Neural cell (in vitro differentiated cells): ENCODE data around the gene IL17REL. TPM values are rescaled to one million over a fixed set of nuclear protein-coding genes. Genes with fewer than 3 reads are reported as not detected.

Experiments
- H2AFZ ChIP-seq: fragments of 200-600, 300-800 bp; sonication (generic), shearing (Covaris generic); 2 replicates; pipeline ENCODE4 v1.6.0; 2014; ENCODE audit warnings: low read depth, mild to moderate bottlenecking, antibody characterized with exemption, low read length, moderate library complexity
- H3F3A ChIP-seq: fragments of 200-600 bp; shearing (Covaris generic); 2 replicates; pipeline ENCODE4 v1.6.1; 2016; ENCODE audit warnings: mild to moderate bottlenecking, moderate library complexity, mixed read lengths, antibody characterized with exemption, low read length; ENCODE audit not compliant: insufficient read depth, poor library complexity, severe bottlenecking
- H3K27ac ChIP-seq: fragments of 200-600, 300-800 bp; sonication (generic), shearing (Covaris generic); 2 replicates; pipeline ENCODE4 v1.5.1; 2014; ENCODE audit warnings: mild to moderate bottlenecking, low read length, moderate library complexity
- H3K27me3 ChIP-seq: fragments of 300-800, 200-600 bp; sonication (generic), shearing (Covaris generic); 2 replicates; pipeline ENCODE4 v1.6.0; 2014; ENCODE audit warnings: mild to moderate bottlenecking, low read depth, low read length, moderate library complexity; ENCODE audit not compliant: insufficient read depth
- H3K36me3 ChIP-seq: fragments of 300-800, 200-600 bp; sonication (generic), shearing (Covaris generic); 2 replicates; pipeline ENCODE4 v1.5.1; 2014; ENCODE audit warnings: mild to moderate bottlenecking, antibody characterized with exemption, low read length, moderate library complexity; ENCODE audit not compliant: insufficient read depth
- H3K4me2 ChIP-seq: fragments of 300-800, 200-600 bp; sonication (generic), shearing (Covaris generic); 2 replicates; pipeline ENCODE4 v1.6.0; 2014; ENCODE audit warnings: mild to moderate bottlenecking, low read length
- H3K4me3 ChIP-seq: fragments of 300-800, 200-600 bp; sonication (generic), shearing (Covaris generic); 2 replicates; pipeline ENCODE4 v1.5.1; 2014; ENCODE audit warnings: mild to moderate bottlenecking, low read length, moderate library complexity
- H3K79me2 ChIP-seq: fragments of 200-600 bp; shearing (Covaris generic); replicated peaks from 2 replicates; pipeline ENCODE4 v1.6.0; 2014; ENCODE audit warnings: mild to moderate bottlenecking, low read length, moderate library complexity; ENCODE audit not compliant: insufficient read depth
- H3K9ac ChIP-seq: fragments of 300-800, 200-600 bp; sonication (generic), shearing (Covaris generic); 2 replicates; pipeline ENCODE4 v1.6.1; 2016; ENCODE audit warnings: mild to moderate bottlenecking, low read length, mixed read lengths
- H3K9me2 ChIP-seq: fragments of 200-600 bp; shearing (Covaris generic); 2 replicates; pipeline ENCODE4 v1.6.1; 2016; ENCODE audit warnings: mild to moderate bottlenecking, low read length, mixed read lengths; ENCODE audit not compliant: insufficient read depth
- H3K9me3 ChIP-seq: fragments of 200-600, 300-800 bp; sonication (generic), shearing (Covaris generic); 2 replicates; pipeline ENCODE4 v1.6.1; 2016; ENCODE audit warnings: mild to moderate bottlenecking, mixed run types, low read length, moderate library complexity, mixed read lengths
- H4K20me1 ChIP-seq: fragments of 200-600 bp; shearing (Covaris generic); 2 replicates; pipeline ENCODE4 v1.6.1; 2016; ENCODE audit warnings: mild to moderate bottlenecking, mixed run types; ENCODE audit not compliant: insufficient read depth
- EP300 ChIP-seq: fragments of 450-650 bp; conservative IDR thresholded peaks from 2 replicates; pipeline ENCODE4 v1.6.1; 2014; ENCODE audit warnings: antibody characterized with exemption, mild to moderate bottlenecking, moderate library complexity; ENCODE audit not compliant: poor library complexity, severe bottlenecking
- EZH2 ChIP-seq: fragments of 200-600, 300-800 bp; shearing (Covaris generic), sonication (generic); IDR thresholded peaks from 2 replicates; pipeline ENCODE4 v1.6.1; 2014; ENCODE audit warnings: antibody characterized with exemption, low read length, borderline replicate concordance, mild to moderate bottlenecking; ENCODE audit not compliant: insufficient read depth, poor library complexity, severe bottlenecking
- MXI1 ChIP-seq: fragments of 450-650 bp; conservative IDR thresholded peaks from 2 replicates; pipeline ENCODE4 v1.6.1; 2014; ENCODE audit warnings: antibody characterized with exemption, mild to moderate bottlenecking; ENCODE audit not compliant: poor library complexity, severe bottlenecking
- POLR2AphosphoS5 ChIP-seq: IDR thresholded peaks from 2 replicates; pipeline ENCODE4 v1.6.1; 2012
- RAD21 ChIP-seq: fragments of 450-650 bp; conservative IDR thresholded peaks from 2 replicates; pipeline ENCODE4 v1.6.1; 2014; ENCODE audit warnings: antibody characterized with exemption, mild to moderate bottlenecking, moderate library complexity
- SMC3 ChIP-seq: fragments of 450-650 bp; conservative IDR thresholded peaks from 2 replicates; pipeline ENCODE4 v1.6.1; 2014; ENCODE audit warnings: antibody characterized with exemption, mild to moderate bottlenecking, moderate library complexity; ENCODE audit not compliant: poor library complexity
- TAF1 ChIP-seq: IDR thresholded peaks from 2 replicates; pipeline ENCODE4 v1.6.1; 2012; ENCODE audit warnings: low read depth
- polyA plus RNA-seq: library from polyadenylated mRNA; depleted of rRNA; stranded (reverse); fragments of >200 nt; gene quantifications from 2 replicates; pipeline ENCODE4 v1.2.3, GENCODE V29; 2014
- TF ChIP-seq, protein P1 (sequence below): IDR thresholded peaks from 2 replicates; pipeline ENCODE4 v1.6.1; 2012; ENCODE audit warnings: borderline replicate concordance
- TF ChIP-seq, protein P2 (sequence below): fragments of 450-650 bp; IDR thresholded peaks from 2 replicates; pipeline ENCODE4 v1.5.1; 2014; ENCODE audit warnings: antibody characterized with exemption, mild to moderate bottlenecking, moderate library complexity; ENCODE audit not compliant: poor library complexity, severe bottlenecking

Gene IL17REL
- polyA plus RNA-seq, 1 donor from 2014 or later, result not detected

DNA sequence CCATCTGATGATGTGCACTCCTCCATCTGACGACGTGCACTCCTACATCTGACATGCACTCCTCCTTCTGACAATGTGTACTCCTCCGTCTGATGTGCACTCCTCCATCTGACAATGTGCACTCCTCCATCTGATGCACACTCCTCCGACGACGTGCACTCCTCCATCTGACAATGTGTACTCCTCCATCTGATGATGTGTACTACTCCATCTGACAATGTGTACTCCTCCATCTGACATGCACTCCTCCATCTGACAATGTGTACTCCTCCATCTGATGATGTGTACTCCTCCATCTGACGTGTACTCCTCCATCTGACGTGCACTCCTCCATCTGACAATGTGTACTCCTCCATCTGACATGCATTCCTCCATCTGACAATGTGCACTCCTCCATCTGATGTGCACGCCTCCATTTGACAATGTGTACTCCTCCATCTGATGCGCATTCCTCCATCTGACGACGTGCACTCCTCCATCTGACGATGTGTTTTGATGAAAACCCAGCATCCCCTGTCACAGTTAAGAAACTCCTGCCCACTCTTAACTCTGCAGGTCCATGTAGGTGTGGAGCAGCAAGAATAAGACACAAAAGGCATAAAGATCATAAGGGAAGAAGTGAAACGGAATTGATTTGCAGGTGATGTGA is 9.7 kb upstream of the IL17REL start:
- Histone ChIP-seq H3K27me3 (peaks cover 2% of the 10 kb centered on the region), H3K9me2 (no peaks in the 10 kb centered on the region), H3K27ac (no peak overlapping the region), H3K4me2 (no peak overlapping the region), H3F3A (no peaks in the 10 kb centered on the region), H3K9me3 (peaks cover 6% of the 10 kb centered on the region), H3K4me3 (no peak overlapping the region), H4K20me1 (no peaks in the 10 kb centered on the region), H3K9ac (no peak overlapping the region), H3K36me3 (no peaks in the 10 kb centered on the region), H2AFZ (no peak overlapping the region), H3K79me2 (no peaks in the 10 kb centered on the region)
- TF ChIP-seq RAD21 (no peak), SMC3 (no peak), EP300 (no peak), MXI1 (no peak)

DNA sequence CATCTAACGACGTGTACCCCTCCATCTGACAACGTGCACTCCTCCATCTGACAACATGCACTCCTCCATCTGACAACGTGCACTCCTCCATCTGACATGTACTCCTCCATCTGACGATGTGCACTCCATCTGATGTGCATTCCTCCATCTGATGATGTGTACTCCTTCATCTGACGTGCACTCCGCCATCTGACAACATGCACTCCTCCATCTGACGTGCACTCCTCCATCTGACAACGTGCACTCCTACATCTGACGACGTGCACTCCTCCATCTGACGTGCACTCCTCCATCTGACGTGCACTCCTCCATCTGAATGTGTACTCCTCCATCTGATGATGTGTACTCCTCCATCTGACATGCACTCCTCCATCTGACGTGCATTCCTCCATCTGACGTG is 8.0 kb upstream of the IL17REL start:
- Histone ChIP-seq H3K27ac (no peak overlapping the region), H3K27me3 (peaks cover 11% of the 10 kb centered on the region), H3K9me2 (no peaks in the 10 kb centered on the region), H3K36me3 (no peaks in the 10 kb centered on the region), H3K79me2 (no peaks in the 10 kb centered on the region), H3K4me3 (no peak overlapping the region), H2AFZ (no peak overlapping the region), H4K20me1 (no peaks in the 10 kb centered on the region), H3K4me2 (no peak overlapping the region), H3K9me3 (peaks cover 6% of the 10 kb centered on the region), H3K9ac (no peak overlapping the region), H3F3A (no peaks in the 10 kb centered on the region)
- TF ChIP-seq TAF1 (no peak), MXI1 (no peak), EZH2 (no peak), POLR2AphosphoS5 (no peak), EP300 (no peak), RAD21 (no peak), SMC3 (no peak)
- TF ChIP-seq, protein P1, sequence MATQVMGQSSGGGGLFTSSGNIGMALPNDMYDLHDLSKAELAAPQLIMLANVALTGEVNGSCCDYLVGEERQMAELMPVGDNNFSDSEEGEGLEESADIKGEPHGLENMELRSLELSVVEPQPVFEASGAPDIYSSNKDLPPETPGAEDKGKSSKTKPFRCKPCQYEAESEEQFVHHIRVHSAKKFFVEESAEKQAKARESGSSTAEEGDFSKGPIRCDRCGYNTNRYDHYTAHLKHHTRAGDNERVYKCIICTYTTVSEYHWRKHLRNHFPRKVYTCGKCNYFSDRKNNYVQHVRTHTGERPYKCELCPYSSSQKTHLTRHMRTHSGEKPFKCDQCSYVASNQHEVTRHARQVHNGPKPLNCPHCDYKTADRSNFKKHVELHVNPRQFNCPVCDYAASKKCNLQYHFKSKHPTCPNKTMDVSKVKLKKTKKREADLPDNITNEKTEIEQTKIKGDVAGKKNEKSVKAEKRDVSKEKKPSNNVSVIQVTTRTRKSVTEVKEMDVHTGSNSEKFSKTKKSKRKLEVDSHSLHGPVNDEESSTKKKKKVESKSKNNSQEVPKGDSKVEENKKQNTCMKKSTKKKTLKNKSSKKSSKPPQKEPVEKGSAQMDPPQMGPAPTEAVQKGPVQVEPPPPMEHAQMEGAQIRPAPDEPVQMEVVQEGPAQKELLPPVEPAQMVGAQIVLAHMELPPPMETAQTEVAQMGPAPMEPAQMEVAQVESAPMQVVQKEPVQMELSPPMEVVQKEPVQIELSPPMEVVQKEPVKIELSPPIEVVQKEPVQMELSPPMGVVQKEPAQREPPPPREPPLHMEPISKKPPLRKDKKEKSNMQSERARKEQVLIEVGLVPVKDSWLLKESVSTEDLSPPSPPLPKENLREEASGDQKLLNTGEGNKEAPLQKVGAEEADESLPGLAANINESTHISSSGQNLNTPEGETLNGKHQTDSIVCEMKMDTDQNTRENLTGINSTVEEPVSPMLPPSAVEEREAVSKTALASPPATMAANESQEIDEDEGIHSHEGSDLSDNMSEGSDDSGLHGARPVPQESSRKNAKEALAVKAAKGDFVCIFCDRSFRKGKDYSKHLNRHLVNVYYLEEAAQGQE, result no peak
- TF ChIP-seq, protein P2, sequence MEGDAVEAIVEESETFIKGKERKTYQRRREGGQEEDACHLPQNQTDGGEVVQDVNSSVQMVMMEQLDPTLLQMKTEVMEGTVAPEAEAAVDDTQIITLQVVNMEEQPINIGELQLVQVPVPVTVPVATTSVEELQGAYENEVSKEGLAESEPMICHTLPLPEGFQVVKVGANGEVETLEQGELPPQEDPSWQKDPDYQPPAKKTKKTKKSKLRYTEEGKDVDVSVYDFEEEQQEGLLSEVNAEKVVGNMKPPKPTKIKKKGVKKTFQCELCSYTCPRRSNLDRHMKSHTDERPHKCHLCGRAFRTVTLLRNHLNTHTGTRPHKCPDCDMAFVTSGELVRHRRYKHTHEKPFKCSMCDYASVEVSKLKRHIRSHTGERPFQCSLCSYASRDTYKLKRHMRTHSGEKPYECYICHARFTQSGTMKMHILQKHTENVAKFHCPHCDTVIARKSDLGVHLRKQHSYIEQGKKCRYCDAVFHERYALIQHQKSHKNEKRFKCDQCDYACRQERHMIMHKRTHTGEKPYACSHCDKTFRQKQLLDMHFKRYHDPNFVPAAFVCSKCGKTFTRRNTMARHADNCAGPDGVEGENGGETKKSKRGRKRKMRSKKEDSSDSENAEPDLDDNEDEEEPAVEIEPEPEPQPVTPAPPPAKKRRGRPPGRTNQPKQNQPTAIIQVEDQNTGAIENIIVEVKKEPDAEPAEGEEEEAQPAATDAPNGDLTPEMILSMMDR, result no peak
